ENCODE measurements around the gene PNMA3. TPM values are rescaled to one million over a fixed set of nuclear protein-coding genes. Genes with fewer than 3 reads are reported as not detected.

The PNMA3 gene
- total and polyA plus RNA-seq, 2 of the 4 experiments (the other 2 are of a cell fraction) = 0.03 TPM; not detected in 1

GRCh38 chrX:153019166-153019565 is 37.1 kb upstream of the PNMA3 start:
- Histone ChIP-seq H2BK5ac (ENCODE audit: low read depth, low read length, poor library complexity, severe bottlenecking) (no peak overlapping the region), H3K4ac (ENCODE audit: low read depth, low read length) (no peak overlapping the region), H2BK120ac (ENCODE audit: low read depth, low read length) (no peak overlapping the region), H4K20me1 (ENCODE audit: insufficient read depth, low read length) (no peaks in the 10 kb centered on the region), H3K27ac (ENCODE audit: insufficient read depth, low read length) (no peak overlapping the region), H3K23ac (ENCODE audit: low read depth, low read length) (no peak overlapping the region), H4K5ac (ENCODE audit: low read depth, low read length) (no peak overlapping the region), H2AFZ (replicated peaks; ENCODE audit: low read length, poor library complexity) (no peak overlapping the region), H3K14ac (replicated peaks; ENCODE audit: low read depth, low read length) (no peak overlapping the region), H2AK9ac (replicated peaks; ENCODE audit: low read depth, low read length, poor library complexity) (no peak overlapping the region), H3K79me1 (ENCODE audit: low read depth in 1 of 2, low read length in 2 of 2) (no peaks in the 10 kb centered on the region), H3K18ac (ENCODE audit: low read depth, low read length) (no peak overlapping the region), H3K4me2 (ENCODE audit: low read depth, low read length) (no peak overlapping the region), H4K8ac (ENCODE audit: low read depth in 2 of 2, low read length in 2 of 2) (no peak overlapping the region), H3K56ac (ENCODE audit: extremely low read depth, insufficient read depth, low read length) (no peak overlapping the region), H2AK5ac (ENCODE audit: low read depth, low read length) (no peak overlapping the region), H3K27me3 (ENCODE audit: control insufficient read depth, insufficient read depth, low read length) (peaks cover 1% of the 10 kb centered on the region; the same call in 1 of the 2 replicates), H3K9ac (ENCODE audit: low read depth, low read length) (no peak overlapping the region), H2BK20ac (ENCODE audit: low read depth, low read length) (no peak overlapping the region), H3K9me1 (ENCODE audit: insufficient read depth, low read length) (no peaks in the 10 kb centered on the region), H3K4me1 (ENCODE audit: control insufficient read depth, insufficient read depth, low read length) (no peaks in the 10 kb centered on the region), H4K91ac (ENCODE audit: insufficient read depth, low read depth, low read length) (no peak overlapping the region), H3K9me3 (ENCODE audit: control insufficient read depth, insufficient read depth, low read length) (no peaks in the 10 kb centered on the region), H2BK15ac (ENCODE audit: low read depth, low read length) (no peak overlapping the region), H3K36me3 (ENCODE audit: control insufficient read depth, insufficient read depth, low read length) (no peaks in the 10 kb centered on the region), H3K4me3 (ENCODE audit: insufficient read depth, low read depth, low read length) (no peak overlapping the region)
- DNase-seq (no peak), ATAC-seq (ENCODE audit: low read depth) (no peak)
- intact Hi-C loops (cut with micrococcal nuclease) = no loop called here
- dilution Hi-C loops (cut with HindIII; ENCODE audit: low sequenced_read_pairs, unreplicated experiment) = no loop called here
- TF ChIP-seq CHD1 (IDR thresholded peaks at IDR 0.05; ENCODE audit: low read depth, low read length) = no peak
- no peak for TF ChIP-seq ELK1 (IDR thresholded peaks at IDR 0.05; ENCODE audit: borderline replicate concordance, low read depth, low read length)
- no peak for TF ChIP-seq FOS (IDR thresholded peaks at IDR 0.05; ENCODE audit: low read depth, low read length)
- no peak for TF ChIP-seq RAD21 (IDR thresholded peaks at IDR 0.05; ENCODE audit: low read length)
- TF ChIP-seq NFE2L2 (IDR thresholded peaks at IDR 0.05; ENCODE audit: low read depth, low read length) = no peak
- no peak for TF ChIP-seq RFX5 (IDR thresholded peaks at IDR 0.05; ENCODE audit: low read depth, low read length)
- no peak for TF ChIP-seq POLR2A (IDR thresholded peaks at IDR 0.05; ENCODE audit: low read depth, low read length)
- no peak for TF ChIP-seq BHLHE40 (IDR thresholded peaks at IDR 0.05; ENCODE audit: low read depth, low read length)
- no peak for TF ChIP-seq CEBPB (IDR thresholded peaks at IDR 0.05; ENCODE audit: low read depth, low read length)
- TF ChIP-seq RCOR1 (IDR thresholded peaks at IDR 0.05; ENCODE audit: insufficient replicate concordance, low read length) = no peak
- no peak for TF ChIP-seq SMC3 (IDR thresholded peaks at IDR 0.05; ENCODE audit: low read depth, low read length)
- no peak for TF ChIP-seq MAZ (IDR thresholded peaks at IDR 0.05; ENCODE audit: borderline replicate concordance, low read depth, low read length)
- no peak for TF ChIP-seq MAFK (IDR thresholded peaks at IDR 0.05; ENCODE audit: low read depth, low read length)
- no peak for TF ChIP-seq USF2 (IDR thresholded peaks at IDR 0.05; ENCODE audit: low read depth, low read length)
- BruUV-seq (replicated peaks) = no TSS peak
- ChIA-PET POLR2A (ENCODE audit: unreplicated experiment) (no interaction called here), CTCF (no interaction called here)
- no CpG with 5 or more reads among the region's 3 CpGs for WGBS, 2 experiments (ENCODE audit: extremely low coverage in 2 of 2, insufficient read length in 1 of 2)
- in situ Hi-C loops (cut with MboI; ENCODE audit: low sequenced_read_pairs) = no loop called here
